Measurements from ENCODE around the gene HS6ST3. TPM values are rescaled to one million over a fixed set of nuclear protein-coding genes. Genes with fewer than 3 reads are reported as not detected.

The HS6ST3 gene
- total and polyA plus RNA-seq, 2 donors (not counting 3 experiments of a cell fraction or from before 2014, with no cell fraction given), result 0.03 to 0.15 TPM

GRCh38 chr13:96172066-96172465 lies 82.2 kb downstream of the HS6ST3 start:
- Histone ChIP-seq H3K27me3 (ENCODE audit: control insufficient read depth in 2 of 2, insufficient read depth in 2 of 2, low read length in 2 of 2) (no peaks in the 10 kb centered on the region), H3K79me2 (ENCODE audit: control insufficient read depth, insufficient read depth, low read length) (no peaks in the 10 kb centered on the region), H2AFZ (ENCODE audit: low read depth, low read length) (no peak overlapping the region), H3K4me1 (ENCODE audit: control insufficient read depth, extremely low read depth, insufficient read depth, low read length) (no peaks in the 10 kb centered on the region), H3K36me3 (ENCODE audit: control insufficient read depth in 2 of 2, extremely low read depth in 1 of 2, insufficient read depth in 2 of 2, low read length in 2 of 2) (no peaks in the 10 kb centered on the region), H3K9ac (replicated peaks; ENCODE audit: extremely low read depth, insufficient read depth, low read length) (no peak overlapping the region), H3K4me3 (replicated peaks in 1 of 3; ENCODE audit: insufficient read depth in 1 of 3, low read depth in 1 of 3, low read length in 3 of 3) (no peak overlapping the region), H3K4me2 (ENCODE audit: insufficient read depth, low read length) (no peak overlapping the region), H4K20me1 (replicated peaks; ENCODE audit: control insufficient read depth, extremely low read depth, insufficient read depth, low read length) (no peaks in the 10 kb centered on the region), H3K9me3 (replicated peaks; ENCODE audit: control insufficient read depth, insufficient read depth, low read length) (no peaks in the 10 kb centered on the region), H3K9me1 (replicated peaks; ENCODE audit: control insufficient read depth, extremely low read depth, insufficient read depth, low read length) (no peaks in the 10 kb centered on the region), H3K27ac (ENCODE audit: insufficient read depth, low read depth, low read length) (no peak overlapping the region)
- CTCF ChIA-PET, result no interaction called here
- POLR2A ChIA-PET, result no interaction called here
- dilution Hi-C loops (cut with MboI; ENCODE audit: extremely low pct_ligation_motif_present, low sequenced_read_pairs) (no loop called here), intact Hi-C loops (cut with micrococcal nuclease) (no loop called here)
- TF ChIP-seq EZH2 (IDR thresholded peaks at IDR 0.05; ENCODE audit: borderline replicate concordance, low read depth, low read length, severe bottlenecking), result no peak
- no peak for TF ChIP-seq POLR2A (IDR thresholded peaks at IDR 0.05; ENCODE audit: low read depth, low read length)
- TF ChIP-seq GATA2 (IDR thresholded peaks at IDR 0.05; ENCODE audit: insufficient read depth, insufficient read length, low read depth, low read length), result no peak
- no peak for TF ChIP-seq MYC (IDR thresholded peaks at IDR 0.05; ENCODE audit: low read depth, low read length)
- TF ChIP-seq MAX (IDR thresholded peaks at IDR 0.05; ENCODE audit: insufficient read depth, insufficient read length), result no peak
- TF ChIP-seq CTCF (IDR thresholded peaks at IDR 0.05; ENCODE audit: extremely low read depth in 1 of 2, insufficient read depth in 1 of 2, low read depth in 1 of 2, low read length in 2 of 2), result no peak
- TF ChIP-seq POLR2AphosphoS5 (IDR thresholded peaks at IDR 0.05; ENCODE audit: insufficient read depth, low read depth, low read length), result no peak
- TF ChIP-seq JUN (IDR thresholded peaks at IDR 0.05; ENCODE audit: borderline replicate concordance, insufficient read depth, insufficient read length, low read depth), result no peak
- TF ChIP-seq FOS (IDR thresholded peaks at IDR 0.05; ENCODE audit: borderline replicate concordance, insufficient read depth, low read length), result no peak
- FAIRE-seq (no peak), DNase-seq (ENCODE audit: low read depth, low spot score) (no peak)
- no TSS peak for BruUV-seq (replicated peaks)

All from endothelial cell of umbilical vein (primary cell).